HepG2 (cell line): ENCODE results near the gene MPV17L. TPM values are rescaled to one million over a fixed set of nuclear protein-coding genes. Genes with fewer than 3 reads are reported as not detected.

Source experiments
- BCLAF1 ChIP-seq: fragments of 450-650 bp; IDR thresholded peaks from 2 replicates; pipeline ENCODE4 v1.6.1; 2017; ENCODE audit warnings: mild to moderate bottlenecking
- ERF ChIP-seq: IDR thresholded peaks from 2 replicates; pipeline ENCODE4 v1.6.1; 2018; ENCODE audit warnings: missing biosample characterization, missing genetic modification reagents
- GLMP ChIP-seq: sonication (generic); formaldehyde crosslinking; IDR thresholded peaks from 2 replicates; pipeline ENCODE4 v1.9.0; 2021; ENCODE audit warnings: missing genetic modification reagents, mild to moderate bottlenecking, borderline replicate concordance
- RXRB ChIP-seq: IDR thresholded peaks from 2 replicates; pipeline ENCODE4 v1.6.1; 2016; ENCODE audit warnings: borderline replicate concordance, missing genetic modification reagents, missing compliant biosample characterization
- SIX1 ChIP-seq: sonication (generic); formaldehyde crosslinking; IDR thresholded peaks from 2 replicates; pipeline ENCODE4 v1.4.0; 2020; ENCODE audit warnings: missing genetic modification reagents, borderline replicate concordance
- TGIF2 ChIP-seq: IDR thresholded peaks from 2 replicates; pipeline ENCODE4 v1.6.1; 2016; ENCODE audit warnings: control low read depth, missing compliant biosample characterization
- ZBTB26 ChIP-seq: IDR thresholded peaks from 2 replicates; pipeline ENCODE4 v1.6.1; 2016; ENCODE audit warnings: missing compliant biosample characterization, missing genetic modification reagents, borderline replicate concordance
- ZFX ChIP-seq: sonication (generic); formaldehyde crosslinking; IDR thresholded peaks from 2 replicates; pipeline ENCODE4 v1.4.0; 2020; ENCODE audit warnings: mild to moderate bottlenecking, low read depth, missing genetic modification reagents, moderate library complexity
- ZSCAN5A ChIP-seq: sonication (generic); formaldehyde crosslinking; IDR thresholded peaks from 2 replicates; pipeline ENCODE4 v1.8.0; 2022; ENCODE audit warnings: mild to moderate bottlenecking, missing genetic modification reagents, borderline replicate concordance
- polyA plus RNA-seq, 8 experiments: library from polyadenylated mRNA; depleted of rRNA in 3 of 8; stranded (reverse) in 7 of 8; unstranded in 1 of 8; fragments of >200 nt; fragmentation: Illumina TruSeq in 4 of 8; extraction: Trizol in 4 of 8; gene quantifications; 2 replicates each; pipeline versions ENCODE4 v1.2.1 to v1.2.3, GENCODE V29; 2011 to 2016; ENCODE audit warnings: low read depth in 4 of 8, missing spikeins in 1 of 8, mixed read lengths in 1 of 8; ENCODE audit not compliant: insufficient read depth in 1 of 8
- total RNA-seq, 5 experiments: library from RNA; depleted of rRNA; stranded (reverse); fragments of >200 nt; fragmentation: Illumina TruSeq; extraction: Trizol; gene quantifications; 2 replicates each; pipeline ENCODE4 v1.2.3, GENCODE V29; 2016; ENCODE audit warnings: low read depth in 1 of 5

MPV17L gene
- total and polyA plus RNA-seq, 2 of the 13 experiments (the other 11 are each of a cell fraction or from before 2014, with no cell fraction given) = 34.7 to 63.8 TPM

- TF ChIP-seq ZSCAN5A (CRISPR knock-in tag) = peak; percentile 71; the same call in 1 of the 2 replicates
- no peak for TF ChIP-seq GLMP (CRISPR knock-in tag)
- TF ChIP-seq ZBTB26 (CRISPR knock-in tag) = 0 out of 2 replicates have a peak, but pooled peaks have one; percentile 30
- peak; percentile 58; the same call in 1 of the 2 replicates for TF ChIP-seq ERF (CRISPR knock-in tag)
- peak; percentile 75; the same call in 1 of the 2 replicates for TF ChIP-seq SIX1 (CRISPR knock-in tag)
- 0 out of 2 replicates have a peak, but pooled peaks have one; percentile 31 for TF ChIP-seq ZFX (CRISPR knock-in tag)
- TF ChIP-seq BCLAF1 = no peak
- peak; percentile 29; the same call in 1 of the 2 replicates for TF ChIP-seq RXRB (CRISPR knock-in tag)
- TF ChIP-seq TGIF2 (CRISPR knock-in tag) = 0 out of 2 replicates have a peak, but pooled peaks have one; percentile 42
Observed at GRCh38 chr16:15427648-15428239, 32.2 kb downstream of the MPV17L start (continued).
